Subcutaneous adipose tissue (tissue), 4 donors: ENCODE data around the gene CDKL4. TPM values are rescaled to one million over a fixed set of nuclear protein-coding genes. Genes with fewer than 3 reads are reported as not detected.

Experiments used
- total RNA-seq, 4 donors: library from RNA; depleted of rRNA; stranded (reverse); fragments of >200 nt; gene quantifications; one replicate each; pipeline ENCODE4 v1.1.0, GENCODE V29; 2016
- TF ChIP-seq, protein P1 (sequence below): fragments of 450-650 bp; IDR thresholded peaks from one replicate; pipeline ENCODE4 v1.5.1; 2016; ENCODE audit warnings: low read depth, mild to moderate bottlenecking, control low read depth, antibody characterized with exemption, moderate library complexity

The CDKL4 gene
- total RNA-seq, 4 donors from 2014 or later: 0.85 to 3.1 (median 2.6) TPM; not detected in 1

DNA sequence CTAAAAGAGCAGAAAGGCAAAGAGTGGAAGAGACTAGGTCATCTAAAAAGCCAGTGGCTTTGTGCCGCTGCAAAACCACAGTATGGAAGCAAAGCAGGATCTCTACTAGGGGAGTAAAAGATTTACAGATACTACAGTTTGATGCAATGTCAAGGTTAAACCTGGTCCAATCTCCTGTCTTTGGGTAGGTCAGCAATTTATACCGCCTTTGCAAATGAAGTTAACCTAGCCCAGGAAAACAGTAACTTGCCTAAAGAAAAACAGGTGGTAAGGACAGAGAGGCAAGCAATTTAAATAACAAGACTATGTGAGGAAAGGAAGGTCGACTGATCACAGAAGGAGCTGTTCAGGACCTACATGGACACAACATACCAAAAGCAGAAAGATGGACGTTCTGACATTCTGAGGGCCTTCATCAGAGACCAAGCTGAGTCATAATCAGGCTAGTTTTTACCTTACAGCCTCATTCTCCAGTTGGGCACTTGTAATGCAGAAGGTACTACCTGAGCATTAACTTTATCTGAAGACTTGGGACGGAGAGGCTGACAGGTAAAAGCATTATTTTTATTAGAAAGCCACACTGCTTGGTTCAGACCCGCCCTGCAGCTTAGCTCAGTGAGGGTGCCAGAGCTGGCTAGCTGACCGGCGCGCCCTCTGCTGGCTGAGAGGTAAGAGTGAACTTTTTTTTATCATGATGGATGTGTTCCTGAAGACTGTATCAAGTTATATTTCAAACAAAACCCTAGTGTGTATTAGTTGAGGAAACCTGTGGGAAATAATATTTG, 15.9 kb downstream of the CDKL4 start:
- TF ChIP-seq, protein P1, sequence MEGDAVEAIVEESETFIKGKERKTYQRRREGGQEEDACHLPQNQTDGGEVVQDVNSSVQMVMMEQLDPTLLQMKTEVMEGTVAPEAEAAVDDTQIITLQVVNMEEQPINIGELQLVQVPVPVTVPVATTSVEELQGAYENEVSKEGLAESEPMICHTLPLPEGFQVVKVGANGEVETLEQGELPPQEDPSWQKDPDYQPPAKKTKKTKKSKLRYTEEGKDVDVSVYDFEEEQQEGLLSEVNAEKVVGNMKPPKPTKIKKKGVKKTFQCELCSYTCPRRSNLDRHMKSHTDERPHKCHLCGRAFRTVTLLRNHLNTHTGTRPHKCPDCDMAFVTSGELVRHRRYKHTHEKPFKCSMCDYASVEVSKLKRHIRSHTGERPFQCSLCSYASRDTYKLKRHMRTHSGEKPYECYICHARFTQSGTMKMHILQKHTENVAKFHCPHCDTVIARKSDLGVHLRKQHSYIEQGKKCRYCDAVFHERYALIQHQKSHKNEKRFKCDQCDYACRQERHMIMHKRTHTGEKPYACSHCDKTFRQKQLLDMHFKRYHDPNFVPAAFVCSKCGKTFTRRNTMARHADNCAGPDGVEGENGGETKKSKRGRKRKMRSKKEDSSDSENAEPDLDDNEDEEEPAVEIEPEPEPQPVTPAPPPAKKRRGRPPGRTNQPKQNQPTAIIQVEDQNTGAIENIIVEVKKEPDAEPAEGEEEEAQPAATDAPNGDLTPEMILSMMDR: no peak

DNA sequence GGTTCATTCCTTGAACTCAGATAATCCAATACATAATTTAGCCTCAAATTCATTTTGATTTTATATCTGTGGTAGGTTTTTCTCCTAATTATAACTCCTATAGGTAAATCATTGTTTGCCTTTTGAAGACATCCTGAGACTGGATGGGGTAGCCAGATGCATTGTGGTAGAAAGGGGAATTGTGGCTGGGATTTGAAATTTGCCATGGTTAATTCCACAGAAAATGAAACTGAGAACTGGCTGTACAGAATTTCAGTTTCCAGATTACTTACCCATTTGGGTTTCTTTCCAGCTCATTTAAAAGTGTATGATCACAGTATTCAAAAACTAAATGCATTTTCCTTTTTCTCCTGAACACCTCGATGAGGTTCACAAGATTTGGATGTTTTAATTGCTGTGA, 18.2 kb downstream of the CDKL4 start:
- TF ChIP-seq, protein P1: no peak

DNA sequence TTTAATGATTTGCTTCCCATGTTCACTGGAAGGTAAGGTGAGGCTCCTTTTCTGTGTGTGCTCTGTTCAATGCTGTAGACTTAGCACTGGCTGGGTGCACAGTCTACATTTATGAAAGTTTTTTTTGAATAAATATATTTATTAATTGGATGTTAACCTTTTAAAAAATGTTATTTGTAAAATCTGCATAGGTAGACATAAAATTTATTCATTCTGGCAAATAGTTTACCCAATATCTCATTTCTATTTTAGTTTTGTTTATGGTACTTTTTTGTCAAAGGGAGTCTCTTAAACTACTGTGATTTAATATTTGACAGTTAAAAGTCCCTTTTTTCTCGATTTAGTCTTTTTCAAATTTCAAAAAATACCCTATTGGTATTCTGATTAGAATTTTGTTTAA, 19.9 kb downstream of the CDKL4 start:
- TF ChIP-seq, protein P1: no peak

DNA sequence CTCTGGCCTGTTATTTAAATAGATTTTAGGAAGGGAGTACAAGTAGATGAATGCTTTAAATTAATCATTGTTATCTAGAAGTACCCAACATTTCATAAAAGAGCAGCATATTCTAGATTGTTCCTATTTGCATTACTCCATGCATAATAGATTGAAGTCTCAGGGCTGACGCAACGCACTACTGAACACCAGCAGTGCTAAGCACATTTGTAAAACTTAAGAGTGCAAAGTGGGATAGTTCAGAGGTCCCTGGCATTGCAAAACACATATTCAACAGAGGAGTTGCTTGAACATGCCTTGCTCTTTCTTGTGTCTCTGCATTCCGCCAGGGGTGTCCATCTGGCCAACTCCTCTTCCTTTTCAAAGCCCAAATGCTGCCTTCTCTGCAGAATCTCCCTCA, 22.3 kb downstream of the CDKL4 start:
- TF ChIP-seq, protein P1: no peak

DNA sequence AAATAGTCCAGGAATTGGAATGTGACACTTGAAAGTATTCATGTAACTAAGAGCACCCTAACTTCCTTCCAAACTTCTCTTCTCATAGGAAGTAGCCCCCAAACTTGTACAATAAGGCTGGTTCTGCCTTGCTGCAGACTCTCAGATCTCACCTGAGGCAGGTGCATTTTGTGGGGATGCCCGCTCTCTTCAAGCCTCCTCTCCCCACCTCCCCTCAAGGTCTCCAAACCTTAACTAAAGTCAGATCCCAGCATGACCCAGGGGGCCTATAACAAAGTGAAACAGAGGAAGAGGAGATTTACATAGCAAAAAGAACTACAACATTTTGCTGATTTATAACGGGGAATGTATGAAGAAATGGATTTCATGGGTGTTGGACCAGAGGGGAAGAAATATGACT, 23.6 kb downstream of the CDKL4 start:
- TF ChIP-seq, protein P1: no peak

DNA sequence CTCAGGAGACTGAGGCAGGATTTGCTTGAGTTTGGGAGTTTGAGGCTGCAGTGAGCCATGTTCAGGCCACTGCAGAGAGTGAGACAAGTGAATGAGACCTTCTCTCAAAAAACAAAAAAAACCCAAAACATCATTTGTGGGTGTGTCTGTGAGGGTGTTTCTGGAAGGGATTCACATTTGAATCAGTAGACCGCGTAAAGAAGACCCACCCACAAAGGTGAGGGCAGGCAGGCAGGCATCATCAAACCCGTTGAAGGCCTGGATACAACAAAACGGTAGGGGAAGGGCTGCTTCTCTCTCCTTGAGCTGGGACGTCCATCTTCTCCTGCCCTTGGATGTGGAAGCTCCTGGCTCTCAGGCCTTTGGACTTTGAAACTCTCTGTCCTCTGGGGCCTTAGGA, 25.4 kb downstream of the CDKL4 start:
- TF ChIP-seq, protein P1: no peak

DNA sequence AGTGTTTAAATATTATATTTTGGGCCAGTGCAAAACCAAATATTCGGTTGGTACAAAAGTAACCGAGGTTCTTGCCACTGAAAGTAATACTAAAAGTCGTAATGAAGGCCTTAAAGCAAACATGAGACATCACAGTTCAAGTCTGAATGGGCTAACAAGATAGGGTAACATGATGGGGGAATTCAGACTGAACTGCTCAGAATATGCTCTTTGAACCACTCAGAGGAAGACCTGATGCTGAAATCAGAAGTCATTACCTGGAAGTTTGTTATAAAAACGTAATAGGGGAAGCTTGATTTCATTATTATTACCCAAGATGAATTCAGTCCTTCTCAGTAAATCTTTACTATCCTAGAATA, 26.6 kb downstream of the CDKL4 start:
- TF ChIP-seq, protein P1: no peak
